MM.1S (cell line): Measurements from ENCODE around the gene CCDC169.

Experiments
- EZH2 ChIP-seq: fragments of 300-600 bp; sonication (generic); optimal IDR thresholded peaks from 2 replicates; pipeline ENCODE3; 2017; ENCODE audit warnings: low read depth, mild to moderate bottlenecking, antibody characterized with exemption, low read length, mixed read lengths
- TF ChIP-seq, protein P1 (sequence below): fragments of 300-600 bp; sonication (generic); IDR thresholded peaks from 2 replicates; pipeline ENCODE4 v1.5.1; 2016; ENCODE audit warnings: antibody characterized with exemption, low read length, mixed read lengths

GRCh38 chr13:36329361-36329760 is 31.7 kb upstream of the CCDC169 start:
- TF ChIP-seq, protein P1, sequence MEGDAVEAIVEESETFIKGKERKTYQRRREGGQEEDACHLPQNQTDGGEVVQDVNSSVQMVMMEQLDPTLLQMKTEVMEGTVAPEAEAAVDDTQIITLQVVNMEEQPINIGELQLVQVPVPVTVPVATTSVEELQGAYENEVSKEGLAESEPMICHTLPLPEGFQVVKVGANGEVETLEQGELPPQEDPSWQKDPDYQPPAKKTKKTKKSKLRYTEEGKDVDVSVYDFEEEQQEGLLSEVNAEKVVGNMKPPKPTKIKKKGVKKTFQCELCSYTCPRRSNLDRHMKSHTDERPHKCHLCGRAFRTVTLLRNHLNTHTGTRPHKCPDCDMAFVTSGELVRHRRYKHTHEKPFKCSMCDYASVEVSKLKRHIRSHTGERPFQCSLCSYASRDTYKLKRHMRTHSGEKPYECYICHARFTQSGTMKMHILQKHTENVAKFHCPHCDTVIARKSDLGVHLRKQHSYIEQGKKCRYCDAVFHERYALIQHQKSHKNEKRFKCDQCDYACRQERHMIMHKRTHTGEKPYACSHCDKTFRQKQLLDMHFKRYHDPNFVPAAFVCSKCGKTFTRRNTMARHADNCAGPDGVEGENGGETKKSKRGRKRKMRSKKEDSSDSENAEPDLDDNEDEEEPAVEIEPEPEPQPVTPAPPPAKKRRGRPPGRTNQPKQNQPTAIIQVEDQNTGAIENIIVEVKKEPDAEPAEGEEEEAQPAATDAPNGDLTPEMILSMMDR: no peak
- TF ChIP-seq EZH2: no peak
